ENCODE data around the gene VSTM4.

VSTM4 gene

DNA sequence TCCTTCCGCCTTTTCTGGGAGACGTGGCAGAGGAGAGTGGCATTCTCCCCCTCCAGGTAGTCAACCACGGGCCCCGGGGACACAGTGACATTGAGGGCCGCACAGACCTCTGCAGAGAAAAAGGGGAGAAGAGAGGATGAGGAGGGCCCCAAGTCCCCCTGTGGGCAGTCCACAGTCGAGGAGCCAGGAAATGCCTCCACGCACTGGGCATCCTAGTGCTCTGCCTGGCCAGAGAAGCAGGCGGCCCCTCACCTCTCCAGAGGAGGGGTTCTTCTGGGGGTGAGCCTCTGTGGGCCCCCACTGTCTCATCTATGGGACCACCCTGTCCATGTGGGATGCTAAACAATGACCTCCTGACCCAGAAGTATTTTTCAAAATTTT is 7.4 kb downstream of the VSTM4 start:
- TF ChIP-seq, protein P1, sequence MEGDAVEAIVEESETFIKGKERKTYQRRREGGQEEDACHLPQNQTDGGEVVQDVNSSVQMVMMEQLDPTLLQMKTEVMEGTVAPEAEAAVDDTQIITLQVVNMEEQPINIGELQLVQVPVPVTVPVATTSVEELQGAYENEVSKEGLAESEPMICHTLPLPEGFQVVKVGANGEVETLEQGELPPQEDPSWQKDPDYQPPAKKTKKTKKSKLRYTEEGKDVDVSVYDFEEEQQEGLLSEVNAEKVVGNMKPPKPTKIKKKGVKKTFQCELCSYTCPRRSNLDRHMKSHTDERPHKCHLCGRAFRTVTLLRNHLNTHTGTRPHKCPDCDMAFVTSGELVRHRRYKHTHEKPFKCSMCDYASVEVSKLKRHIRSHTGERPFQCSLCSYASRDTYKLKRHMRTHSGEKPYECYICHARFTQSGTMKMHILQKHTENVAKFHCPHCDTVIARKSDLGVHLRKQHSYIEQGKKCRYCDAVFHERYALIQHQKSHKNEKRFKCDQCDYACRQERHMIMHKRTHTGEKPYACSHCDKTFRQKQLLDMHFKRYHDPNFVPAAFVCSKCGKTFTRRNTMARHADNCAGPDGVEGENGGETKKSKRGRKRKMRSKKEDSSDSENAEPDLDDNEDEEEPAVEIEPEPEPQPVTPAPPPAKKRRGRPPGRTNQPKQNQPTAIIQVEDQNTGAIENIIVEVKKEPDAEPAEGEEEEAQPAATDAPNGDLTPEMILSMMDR (IDR thresholded peaks at IDR 0.05; ENCODE audit: insufficient read depth, low read depth, low read length, missing control alignments) = no peak
- H3K4me3 ChIP-seq (ENCODE audit: low read length) = no peak overlapping the region
- no peak for DNase-seq (ENCODE audit: low read depth)

DNA sequence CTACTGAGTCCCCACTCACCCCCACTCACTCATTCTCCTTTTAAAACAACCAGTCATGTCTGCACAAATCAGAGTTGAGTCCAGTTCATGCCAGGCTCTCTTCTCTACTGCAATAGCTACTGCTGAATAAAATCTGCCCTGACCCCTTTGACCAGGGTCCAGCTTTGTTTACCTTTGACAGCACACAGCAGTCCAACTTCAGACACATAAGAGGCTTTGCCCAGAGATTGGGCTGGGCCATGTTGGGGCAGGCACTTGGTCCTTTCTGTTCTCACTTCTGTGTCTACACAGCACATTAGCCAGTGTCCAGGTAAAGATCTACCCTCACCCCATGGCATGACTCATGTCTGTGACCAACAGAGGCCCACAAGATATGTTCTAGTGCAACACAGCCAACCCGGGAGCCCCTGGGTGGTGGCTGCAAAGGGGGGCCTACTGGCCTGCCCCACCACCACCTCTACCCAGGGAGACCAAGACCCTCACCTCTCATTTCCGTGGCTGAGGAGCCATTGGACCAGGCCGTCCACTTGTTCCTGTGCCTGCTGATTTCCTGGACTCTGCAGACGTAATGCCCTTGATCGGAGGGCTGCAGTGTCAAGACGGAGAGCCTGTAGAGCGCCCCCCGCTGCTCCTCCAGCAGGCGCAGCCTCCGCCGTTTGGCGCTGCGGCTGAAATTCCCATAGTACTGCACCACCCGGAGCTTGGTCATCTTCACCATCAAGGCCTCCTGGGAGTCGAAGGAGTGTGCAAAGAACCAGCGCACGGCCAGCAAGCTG is 8.0 kb downstream of the VSTM4 start:
- H3K4me3 ChIP-seq (ENCODE audit: low read length) = no peak overlapping the region
- no peak for DNase-seq (ENCODE audit: low read depth)
- TF ChIP-seq, protein P1 (IDR thresholded peaks at IDR 0.05; ENCODE audit: insufficient read depth, low read depth, low read length, missing control alignments) = no peak

DNA sequence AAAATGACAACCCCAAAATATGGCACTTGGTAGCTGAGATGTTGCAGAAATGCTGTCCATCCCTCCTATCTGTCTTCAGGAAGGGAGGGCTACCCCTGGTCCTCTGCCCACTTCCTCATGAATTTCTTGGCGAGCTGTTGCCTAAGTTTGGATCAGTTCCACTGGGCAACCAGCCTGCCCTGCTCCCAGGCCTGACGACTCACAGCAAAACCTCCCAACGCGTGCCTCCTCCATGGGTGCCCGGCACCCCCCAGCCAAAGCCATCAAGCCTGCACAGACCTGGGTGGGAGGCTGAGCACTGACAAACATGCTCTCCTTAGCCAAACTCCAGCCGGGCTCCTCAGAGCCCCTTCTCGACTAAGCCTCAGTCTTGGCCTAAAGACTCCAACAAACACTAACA is 8.9 kb downstream of the VSTM4 start:
- TF ChIP-seq, protein P1 (IDR thresholded peaks at IDR 0.05; ENCODE audit: insufficient read depth, low read depth, low read length, missing control alignments) = no peak
- DNase-seq (ENCODE audit: low read depth) = no peak
- no peak overlapping the region for H3K4me3 ChIP-seq (ENCODE audit: low read length)

DNA sequence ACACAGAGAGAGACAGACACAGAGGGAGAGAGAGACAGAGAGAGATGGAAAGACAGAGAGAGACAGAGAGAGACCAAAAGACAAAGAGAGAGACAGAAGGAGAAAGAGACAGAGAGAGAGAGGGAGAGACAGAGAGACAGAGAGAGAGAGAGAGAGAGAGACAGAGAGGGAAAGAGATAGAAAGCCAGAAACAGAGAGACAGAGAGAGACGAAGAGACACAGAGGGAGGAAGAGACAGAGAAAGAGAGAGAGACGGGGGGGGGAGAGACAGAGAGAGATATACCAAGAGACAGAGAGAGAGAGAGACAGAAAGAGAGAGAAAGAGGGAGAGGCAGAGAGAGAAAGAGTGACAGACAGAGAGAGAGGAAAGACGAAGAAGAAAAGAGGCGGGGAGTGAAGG is 10.2 kb downstream of the VSTM4 start:
- no peak overlapping the region for H3K4me3 ChIP-seq (ENCODE audit: low read length)
- TF ChIP-seq, protein P1 (IDR thresholded peaks at IDR 0.05; ENCODE audit: insufficient read depth, low read depth, low read length, missing control alignments) = no peak

DNA sequence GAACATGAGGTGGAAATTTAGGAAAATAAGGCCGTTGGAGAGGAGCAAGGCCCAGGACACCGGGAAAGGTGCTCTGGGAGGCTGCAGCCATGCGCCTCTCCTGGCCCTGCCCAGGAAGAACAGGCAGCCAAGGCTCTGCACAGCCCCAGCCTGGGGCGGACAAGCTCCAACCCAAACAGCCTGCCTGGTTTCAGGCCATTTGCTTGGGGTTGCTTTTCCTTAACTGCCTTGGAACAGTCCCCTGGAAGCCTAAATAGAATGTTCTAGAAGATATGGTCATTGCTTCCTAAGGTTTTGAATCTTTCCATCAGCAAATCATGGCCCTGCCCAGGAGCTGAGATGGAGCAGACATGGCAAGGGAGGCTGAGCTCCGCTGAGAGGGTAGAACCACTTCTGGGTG is 11.0 kb downstream of the VSTM4 start:
- DNase-seq (ENCODE audit: low read depth) = no peak
- no peak overlapping the region for H3K4me3 ChIP-seq (ENCODE audit: low read length)
- TF ChIP-seq, protein P1 (IDR thresholded peaks at IDR 0.05; ENCODE audit: insufficient read depth, low read depth, low read length, missing control alignments) = no peak

More for the DNA sequence above, 10.2 kb downstream of the VSTM4 start:
- no peak for DNase-seq (ENCODE audit: low read depth)

DNA sequence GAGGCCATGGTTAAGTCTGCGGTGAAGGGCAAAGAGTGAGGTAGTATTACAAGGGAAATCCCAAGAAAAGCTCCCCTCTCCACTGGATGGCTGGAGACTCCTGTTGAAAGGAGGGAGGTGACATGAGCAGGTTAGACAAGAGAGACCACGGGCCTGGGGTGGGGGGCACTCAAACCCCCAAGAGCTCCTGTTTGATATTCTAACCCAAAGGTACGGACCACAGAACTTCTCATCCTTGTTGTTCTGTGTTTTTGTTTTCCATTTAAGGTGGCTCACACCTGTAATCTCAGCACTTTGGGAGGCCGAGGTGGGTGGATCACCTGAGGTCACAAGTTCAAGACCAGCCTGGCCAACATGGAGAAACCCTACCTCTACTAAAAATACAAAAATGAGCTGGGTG is 11.6 kb downstream of the VSTM4 start:
- H3K4me3 ChIP-seq (ENCODE audit: low read length) = no peak overlapping the region
- no peak for DNase-seq (ENCODE audit: low read depth)
- TF ChIP-seq, protein P1 (IDR thresholded peaks at IDR 0.05; ENCODE audit: insufficient read depth, low read depth, low read length, missing control alignments) = no peak

DNA sequence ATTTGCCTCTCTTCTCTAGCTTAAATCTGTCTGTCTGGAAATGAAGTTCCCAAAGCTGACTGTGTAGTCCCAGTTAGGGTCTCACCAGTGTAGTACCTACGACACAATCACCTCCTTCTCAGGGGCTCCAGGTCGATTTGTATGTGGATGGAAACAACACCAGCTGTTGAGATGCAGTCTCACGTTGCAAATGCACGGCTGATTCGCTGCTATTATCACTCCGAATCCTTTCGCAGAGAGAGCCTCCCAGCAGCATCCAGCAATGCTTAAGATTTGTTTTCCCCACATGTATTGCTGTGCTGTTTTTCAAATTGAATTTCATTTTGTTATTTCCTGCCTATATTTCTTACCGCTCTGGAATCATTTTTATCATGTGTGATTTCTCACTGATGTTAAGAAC is 16.3 kb downstream of the VSTM4 start:
- no peak for DNase-seq (ENCODE audit: low read depth)
- TF ChIP-seq, protein P1 (IDR thresholded peaks at IDR 0.05; ENCODE audit: insufficient read depth, low read depth, low read length, missing control alignments) = no peak
- H3K4me3 ChIP-seq (ENCODE audit: low read length) = no peak overlapping the region
